Measurements from ENCODE around the gene CARD10.

DNA sequence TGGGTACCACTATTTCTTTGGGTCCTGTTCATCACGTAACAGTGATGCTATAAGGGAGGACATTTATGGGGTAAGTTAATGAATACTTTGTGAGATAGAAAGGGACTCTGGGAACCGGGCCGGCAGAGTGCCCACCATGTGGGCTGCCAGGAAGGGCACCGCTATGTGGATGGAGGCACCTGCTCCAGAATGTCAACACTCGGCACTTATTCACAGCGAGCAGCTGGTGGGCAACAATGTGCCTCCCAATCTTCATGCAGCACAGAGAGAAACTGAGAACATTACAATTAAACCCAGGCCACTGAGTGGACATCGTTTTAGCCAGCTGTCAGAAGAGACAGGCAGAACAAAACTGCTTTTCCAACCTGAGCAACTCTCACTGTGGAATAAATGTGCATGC lies 76.1 kb downstream of the CARD10 start:
- TF ChIP-seq, protein P1, sequence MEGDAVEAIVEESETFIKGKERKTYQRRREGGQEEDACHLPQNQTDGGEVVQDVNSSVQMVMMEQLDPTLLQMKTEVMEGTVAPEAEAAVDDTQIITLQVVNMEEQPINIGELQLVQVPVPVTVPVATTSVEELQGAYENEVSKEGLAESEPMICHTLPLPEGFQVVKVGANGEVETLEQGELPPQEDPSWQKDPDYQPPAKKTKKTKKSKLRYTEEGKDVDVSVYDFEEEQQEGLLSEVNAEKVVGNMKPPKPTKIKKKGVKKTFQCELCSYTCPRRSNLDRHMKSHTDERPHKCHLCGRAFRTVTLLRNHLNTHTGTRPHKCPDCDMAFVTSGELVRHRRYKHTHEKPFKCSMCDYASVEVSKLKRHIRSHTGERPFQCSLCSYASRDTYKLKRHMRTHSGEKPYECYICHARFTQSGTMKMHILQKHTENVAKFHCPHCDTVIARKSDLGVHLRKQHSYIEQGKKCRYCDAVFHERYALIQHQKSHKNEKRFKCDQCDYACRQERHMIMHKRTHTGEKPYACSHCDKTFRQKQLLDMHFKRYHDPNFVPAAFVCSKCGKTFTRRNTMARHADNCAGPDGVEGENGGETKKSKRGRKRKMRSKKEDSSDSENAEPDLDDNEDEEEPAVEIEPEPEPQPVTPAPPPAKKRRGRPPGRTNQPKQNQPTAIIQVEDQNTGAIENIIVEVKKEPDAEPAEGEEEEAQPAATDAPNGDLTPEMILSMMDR (conservative IDR thresholded peaks at IDR 0.05) = no peak
- no peak for TF ChIP-seq EZH2 (IDR thresholded peaks at IDR 0.05; ENCODE audit: low read depth)
